NCI-H1417 (cell line): ENCODE results near the gene PRR15L.

Experiments used
- DNase-seq, 3 experiments: peaks; one replicate each; lab custom pipeline; 2025; lab: John Stamatoyannopoulos, UW

PRR15L gene

GRCh38 chr17:47961406-47961805 is 3.7 kb upstream of the PRR15L start:
- DNase-seq, result no peak

- DNase-seq, result peak; percentile 88 to 98 (median 94)
Observed at GRCh38 chr17:47959825-47960655, 2.4 kb upstream of the PRR15L start.

GRCh38 chr17:47956791-47957590 is 692 bp downstream of the PRR15L start:
- DNase-seq, result peak; percentile 40 to 86 (median 69)

GRCh38 chr17:47955497-47956461 is 1.9 kb downstream of the PRR15L start:
- peak; percentile 28 to 67 (median 62) for DNase-seq

- DNase-seq, result no peak
Observed at GRCh38 chr17:47953909-47954308, 3.8 kb downstream of the PRR15L start.

- DNase-seq, result no peak
Observed at GRCh38 chr17:47952171-47953021, 5.3 kb downstream of the PRR15L start.

- DNase-seq, result no peak
Observed at GRCh38 chr17:47950448-47950847, 7.2 kb downstream of the PRR15L start.

GRCh38 chr17:47949946-47950345 is 7.7 kb downstream of the PRR15L start:
- peak in 1 of 3 experiments; percentile 44 for DNase-seq

GRCh38 chr17:47949197-47949759 is 8.4 kb downstream of the PRR15L start:
- DNase-seq, result peak; percentile 77 to 89 (median 83)

- no peak for DNase-seq
Observed at GRCh38 chr17:47948706-47949196, 8.9 kb downstream of the PRR15L start.

- DNase-seq, result peak; percentile 61 to 85 (median 67)
Observed at GRCh38 chr17:47946929-47947397, 10.7 kb downstream of the PRR15L start.

- DNase-seq, result no peak
Observed at GRCh38 chr17:47946516-47946915, 11.2 kb downstream of the PRR15L start.

GRCh38 chr17:47945529-47946508 is 11.9 kb downstream of the PRR15L start:
- no peak for DNase-seq

- DNase-seq, result no peak
Observed at GRCh38 chr17:47945080-47945479, 12.6 kb downstream of the PRR15L start.

- DNase-seq, result no peak
Observed at GRCh38 chr17:47942568-47942967, 15.1 kb downstream of the PRR15L start.

- DNase-seq, result peak in 1 of 3 experiments; percentile 39
Observed at GRCh38 chr17:47942096-47942510, 15.6 kb downstream of the PRR15L start.

- DNase-seq, result peak; percentile 94 to 99 (median 95)
Observed at GRCh38 chr17:47941246-47942095, 16.2 kb downstream of the PRR15L start, which contains the start of gene PNPO. PNPO (plus strand) TSS chr17:47941571; CDS start chr17:47941676, 105 bp downstream.

- no peak for DNase-seq
Observed at GRCh38 chr17:47937941-47938340, 19.7 kb downstream of the PRR15L start.
